ENCODE measurements around the gene GDPGP1.

DNA sequence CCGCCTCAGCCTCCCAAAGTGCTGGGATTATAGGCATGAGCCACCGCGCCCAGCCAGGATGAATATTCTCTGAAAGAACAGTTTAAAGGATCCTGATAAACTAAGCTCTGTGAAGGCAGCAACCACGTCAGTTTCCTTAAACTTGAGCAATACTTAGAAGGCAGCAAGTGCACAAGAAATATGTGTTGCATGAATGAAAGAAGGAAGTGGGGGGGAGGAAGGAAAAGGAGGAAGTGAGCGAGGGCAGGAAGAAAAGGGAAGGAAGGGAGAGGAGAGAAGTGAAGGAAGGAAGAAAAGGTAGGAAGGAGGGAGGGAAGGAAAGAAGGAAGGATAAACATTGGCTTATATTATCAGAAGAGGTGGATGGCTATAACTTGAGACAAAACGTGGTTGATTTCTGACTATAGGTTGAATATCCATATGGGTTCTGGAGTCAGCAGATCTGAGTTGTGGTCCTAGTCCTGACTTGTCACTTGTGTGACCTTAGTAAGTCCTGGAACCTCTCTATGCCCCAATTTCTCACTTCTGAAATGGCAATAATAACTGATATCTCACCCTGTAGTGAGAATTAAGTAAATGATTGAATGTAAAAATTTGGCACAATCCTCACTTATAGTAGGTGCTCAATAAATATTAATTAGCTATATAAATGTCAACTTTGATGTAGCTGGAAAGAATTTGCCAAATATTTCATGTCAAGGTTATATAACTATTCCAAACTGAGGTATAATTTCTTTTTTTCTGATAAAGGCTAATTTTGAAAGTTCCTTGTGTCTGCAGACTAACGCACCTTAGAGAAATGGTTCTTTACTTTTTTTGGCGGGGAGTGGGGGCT lies 44.9 kb upstream of the GDPGP1 start:
- TF ChIP-seq, protein P1, sequence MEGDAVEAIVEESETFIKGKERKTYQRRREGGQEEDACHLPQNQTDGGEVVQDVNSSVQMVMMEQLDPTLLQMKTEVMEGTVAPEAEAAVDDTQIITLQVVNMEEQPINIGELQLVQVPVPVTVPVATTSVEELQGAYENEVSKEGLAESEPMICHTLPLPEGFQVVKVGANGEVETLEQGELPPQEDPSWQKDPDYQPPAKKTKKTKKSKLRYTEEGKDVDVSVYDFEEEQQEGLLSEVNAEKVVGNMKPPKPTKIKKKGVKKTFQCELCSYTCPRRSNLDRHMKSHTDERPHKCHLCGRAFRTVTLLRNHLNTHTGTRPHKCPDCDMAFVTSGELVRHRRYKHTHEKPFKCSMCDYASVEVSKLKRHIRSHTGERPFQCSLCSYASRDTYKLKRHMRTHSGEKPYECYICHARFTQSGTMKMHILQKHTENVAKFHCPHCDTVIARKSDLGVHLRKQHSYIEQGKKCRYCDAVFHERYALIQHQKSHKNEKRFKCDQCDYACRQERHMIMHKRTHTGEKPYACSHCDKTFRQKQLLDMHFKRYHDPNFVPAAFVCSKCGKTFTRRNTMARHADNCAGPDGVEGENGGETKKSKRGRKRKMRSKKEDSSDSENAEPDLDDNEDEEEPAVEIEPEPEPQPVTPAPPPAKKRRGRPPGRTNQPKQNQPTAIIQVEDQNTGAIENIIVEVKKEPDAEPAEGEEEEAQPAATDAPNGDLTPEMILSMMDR (conservative IDR thresholded peaks at IDR 0.05; ENCODE audit: low read depth, low read length) = no peak
- TF ChIP-seq MAFK (IDR thresholded peaks at IDR 0.05; ENCODE audit: low read depth, low read length) (no peak), POLR2A (IDR thresholded peaks at IDR 0.05; ENCODE audit: low read depth, low read length) (no peak), RFX5 (IDR thresholded peaks at IDR 0.05; ENCODE audit: low read depth, low read length) (no peak)
- TF ChIP-seq, protein P2, sequence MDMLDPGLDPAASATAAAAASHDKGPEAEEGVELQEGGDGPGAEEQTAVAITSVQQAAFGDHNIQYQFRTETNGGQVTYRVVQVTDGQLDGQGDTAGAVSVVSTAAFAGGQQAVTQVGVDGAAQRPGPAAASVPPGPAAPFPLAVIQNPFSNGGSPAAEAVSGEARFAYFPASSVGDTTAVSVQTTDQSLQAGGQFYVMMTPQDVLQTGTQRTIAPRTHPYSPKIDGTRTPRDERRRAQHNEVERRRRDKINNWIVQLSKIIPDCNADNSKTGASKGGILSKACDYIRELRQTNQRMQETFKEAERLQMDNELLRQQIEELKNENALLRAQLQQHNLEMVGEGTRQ (IDR thresholded peaks at IDR 0.05; ENCODE audit: low read depth, low read length) = no peak
